ENCODE results near the gene HSD17B14.
"Not testable (repeated sequence)": the region's sequence is repeated elsewhere in the genome, so short reads cannot be mapped to it uniquely, and the experiment has no call there.

Gene HSD17B14

DNA sequence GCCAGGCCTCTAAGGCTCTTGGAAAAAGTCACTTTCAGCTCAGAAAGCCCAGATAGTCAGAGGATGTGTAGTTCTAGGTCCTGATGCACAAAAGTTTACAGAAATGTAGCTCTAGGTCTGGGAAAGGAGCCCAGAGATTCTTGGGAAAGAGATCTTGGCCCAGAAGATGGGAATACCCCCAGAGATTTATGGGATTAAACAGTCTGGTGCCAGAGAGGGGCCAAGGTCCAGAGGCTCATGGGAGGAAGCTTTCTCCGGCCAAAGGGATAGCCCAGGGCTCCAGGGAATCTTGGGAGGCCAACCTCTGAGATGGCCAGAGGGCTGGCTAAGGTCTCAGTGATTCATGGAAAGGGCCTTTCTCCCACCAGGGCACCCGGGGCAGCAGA is 40.6 kb downstream of the HSD17B14 start:
- DNase-seq, result no peak

DNA sequence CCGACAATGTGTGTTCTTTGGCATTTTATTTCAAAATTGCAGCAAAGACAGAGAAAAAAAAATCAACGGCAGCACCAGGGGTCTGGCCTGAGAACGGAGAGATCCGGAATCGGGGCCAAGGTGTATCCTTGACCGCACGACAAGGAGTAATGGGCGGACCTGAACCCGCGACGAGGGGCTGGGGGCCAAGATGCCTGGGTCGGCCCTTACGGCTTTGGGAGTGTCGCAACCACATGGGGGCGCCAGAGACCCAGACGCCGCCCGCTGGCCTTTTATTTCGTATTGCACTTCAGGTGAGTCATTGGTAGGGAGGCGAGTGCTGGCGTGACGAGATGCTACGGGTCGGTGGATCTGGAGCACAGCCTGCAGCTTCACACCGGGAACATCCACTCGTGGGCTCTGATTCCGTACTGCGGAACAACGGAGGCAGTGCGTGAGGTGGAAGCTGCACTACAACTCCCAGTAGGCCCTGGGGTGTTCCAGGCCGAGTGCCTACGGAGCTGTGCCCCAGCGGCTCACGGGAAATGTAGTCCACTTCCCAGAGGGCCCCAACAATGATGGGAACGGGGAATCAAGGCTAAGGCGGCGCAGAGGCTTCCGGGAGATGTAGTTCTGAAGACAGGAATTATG is 41.1 kb downstream of the HSD17B14 start:
- peak; percentile 85 for DNase-seq

DNA sequence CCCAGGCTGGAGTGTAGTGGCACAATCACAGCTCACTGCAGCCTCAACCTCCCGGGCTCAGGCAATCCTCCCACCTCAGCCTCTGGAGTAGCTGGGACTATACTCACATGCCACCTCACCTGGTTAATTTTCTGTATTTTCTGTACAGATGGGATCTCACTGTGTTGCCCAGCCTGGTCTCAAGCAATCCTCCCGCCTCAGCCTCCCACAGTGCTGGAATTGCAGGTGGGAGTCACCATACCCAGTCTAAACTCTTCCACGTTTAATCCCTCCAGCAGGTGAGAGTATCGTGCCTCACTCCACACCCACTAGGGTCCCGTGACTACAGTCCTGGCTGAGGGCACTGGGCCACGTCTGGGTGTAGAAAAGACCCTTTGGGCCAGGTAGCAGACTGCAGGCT is 42.0 kb downstream of the HSD17B14 start:
- no peak for DNase-seq

DNA sequence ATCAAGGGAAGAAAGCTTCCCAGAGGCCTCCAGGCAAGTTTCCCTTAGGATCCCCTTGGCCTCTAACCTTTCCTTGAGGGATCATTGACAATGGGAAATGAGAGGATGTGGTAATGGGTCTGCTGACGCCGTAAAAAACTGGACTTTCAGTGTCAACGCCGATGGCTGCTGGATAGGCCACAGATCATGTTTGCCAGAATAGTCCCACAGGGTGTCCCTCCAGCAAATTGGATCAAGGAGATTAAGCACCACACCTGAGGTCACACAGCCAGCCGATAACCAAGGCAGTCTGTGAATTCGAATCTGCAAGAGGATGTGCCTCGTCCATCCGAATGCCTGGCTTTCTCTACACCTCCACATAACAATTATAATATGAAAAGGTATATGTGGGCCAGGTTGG is 43.0 kb downstream of the HSD17B14 start:
- DNase-seq, result no peak

DNA sequence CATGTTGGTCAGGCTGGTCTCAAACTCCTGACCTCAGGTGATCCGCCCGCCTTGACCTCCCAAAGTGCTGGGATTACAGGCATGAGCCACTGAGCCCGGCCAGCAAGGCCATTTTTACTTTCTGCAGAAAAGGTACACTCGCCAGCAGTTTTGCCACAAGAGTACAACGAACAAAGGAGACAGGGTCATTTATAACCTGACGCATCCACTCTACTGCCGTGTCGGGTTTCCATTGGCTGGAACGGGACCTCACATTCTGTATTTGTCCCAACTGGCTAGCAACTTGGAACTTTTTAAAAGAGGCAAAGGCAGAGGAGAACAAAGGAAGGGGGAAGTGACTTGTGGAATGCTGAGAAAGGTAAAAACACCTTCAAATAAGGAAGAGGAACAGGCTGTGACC is 49.0 kb downstream of the HSD17B14 start:
- DNase-seq, result not testable (repeated sequence)

DNA sequence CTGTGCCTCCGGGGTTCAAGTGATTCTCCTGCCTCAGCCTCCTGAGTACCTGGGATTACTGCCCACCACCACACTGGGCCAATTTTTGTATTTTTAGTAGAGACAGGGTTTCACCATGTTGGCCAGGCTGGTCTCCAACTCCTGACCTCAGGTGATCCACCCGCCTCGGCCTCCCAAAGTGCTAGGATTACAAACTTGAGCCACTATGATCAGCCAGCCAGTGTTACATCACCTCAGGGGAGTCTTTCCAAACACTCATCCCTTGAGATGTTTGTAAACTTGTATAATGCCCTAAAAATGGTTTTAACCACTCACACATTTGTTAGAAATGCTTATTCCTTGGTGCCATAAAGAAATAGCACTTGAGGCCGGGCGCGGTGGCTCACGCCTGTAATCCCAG is 49.9 kb downstream of the HSD17B14 start:
- not testable (repeated sequence) for DNase-seq

DNA sequence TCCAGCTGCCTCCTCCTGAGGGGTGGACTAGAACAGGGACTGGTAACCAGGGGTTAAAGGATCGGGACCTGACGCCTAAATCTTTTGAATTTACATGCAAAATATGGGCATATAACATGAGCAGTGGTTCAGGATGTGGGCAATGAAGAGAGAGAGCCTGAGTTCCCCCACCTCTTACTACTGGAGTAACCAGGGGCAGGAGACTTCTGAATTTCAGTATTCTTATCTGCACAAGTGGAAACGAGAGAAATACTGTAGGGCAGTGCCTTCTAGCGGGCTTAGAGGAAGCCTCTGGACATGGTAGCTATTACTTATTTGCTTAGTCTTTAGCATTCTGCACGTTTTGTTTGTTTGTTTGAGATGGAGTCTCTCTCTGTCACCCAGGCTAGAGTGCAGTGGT is 51.8 kb downstream of the HSD17B14 start:
- no peak for DNase-seq

DNA sequence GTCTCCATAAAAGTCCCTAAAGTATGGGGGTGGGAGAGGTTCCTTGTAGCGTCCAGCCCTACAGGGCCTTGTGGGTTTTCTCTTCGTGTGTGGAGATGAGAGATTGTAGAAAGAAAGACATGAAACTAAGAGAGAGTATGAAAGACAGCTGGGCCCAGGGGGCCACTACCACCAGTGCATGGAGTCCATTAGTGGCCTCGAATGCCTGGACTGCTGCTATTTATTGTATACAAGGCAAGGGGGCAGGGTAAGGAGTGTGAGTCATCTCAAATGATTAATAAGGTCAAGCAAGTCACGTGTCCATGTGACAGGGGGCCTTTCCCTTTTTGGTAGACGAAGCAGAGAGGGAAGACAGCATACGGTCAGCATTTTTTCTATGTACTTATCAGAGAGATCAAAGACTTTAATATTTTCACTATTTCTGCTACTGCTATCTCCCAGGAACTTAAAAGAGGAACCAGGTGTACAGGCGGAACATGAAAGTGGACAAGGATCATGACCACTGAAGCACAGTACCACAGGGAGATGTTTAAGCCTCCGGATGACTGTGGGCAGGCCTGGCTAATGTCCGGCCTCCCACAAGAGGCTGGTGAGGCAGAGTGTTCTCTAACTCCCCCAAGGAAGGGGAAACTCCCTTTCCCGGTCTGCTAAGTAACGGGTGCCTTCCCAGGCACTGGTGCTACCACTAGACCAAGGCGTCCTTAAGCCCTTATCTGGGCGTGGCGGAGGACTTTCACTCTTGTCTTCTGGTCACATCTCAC is 55.5 kb downstream of the HSD17B14 start:
- no peak for DNase-seq

DNA sequence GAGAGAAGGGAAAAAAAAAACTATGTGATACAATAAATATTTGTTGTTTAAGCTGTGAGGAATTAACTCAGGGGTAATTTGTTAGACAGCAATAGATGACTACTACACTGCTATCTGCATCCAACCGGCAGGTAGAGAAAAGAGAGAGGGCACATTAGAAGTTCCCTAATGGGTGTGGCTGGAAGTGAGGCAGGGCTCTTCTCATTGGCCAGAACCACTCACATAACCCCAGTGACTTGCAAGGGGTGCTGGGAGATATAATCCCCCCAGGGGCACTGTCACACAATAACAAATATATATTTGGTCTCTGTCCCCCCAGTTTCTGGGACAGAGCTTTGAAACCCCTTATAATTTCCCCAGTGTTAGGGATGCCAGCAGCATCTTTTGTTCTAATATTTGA is 56.7 kb downstream of the HSD17B14 start:
- DNase-seq, result no peak

DNA sequence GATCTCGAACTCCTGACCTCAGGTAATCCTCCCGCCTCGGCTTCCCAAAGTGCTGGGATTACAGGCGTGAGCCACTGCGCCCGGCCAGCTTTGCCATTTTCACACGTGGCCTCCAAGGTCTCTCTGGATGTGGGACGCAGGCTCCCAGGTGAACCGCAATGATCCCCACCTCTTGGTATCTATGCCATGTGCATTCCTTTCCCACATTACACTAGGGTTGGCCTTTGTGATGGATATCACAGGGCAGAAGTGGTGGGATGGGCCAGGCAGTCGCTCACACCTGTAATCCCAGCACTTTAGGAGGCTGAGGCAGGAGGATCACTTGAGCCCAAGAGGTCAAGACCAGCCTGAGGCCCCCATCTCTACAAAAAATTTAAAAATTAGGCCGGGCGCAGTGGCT is 58.6 kb downstream of the HSD17B14 start:
- DNase-seq, result no peak

DNA sequence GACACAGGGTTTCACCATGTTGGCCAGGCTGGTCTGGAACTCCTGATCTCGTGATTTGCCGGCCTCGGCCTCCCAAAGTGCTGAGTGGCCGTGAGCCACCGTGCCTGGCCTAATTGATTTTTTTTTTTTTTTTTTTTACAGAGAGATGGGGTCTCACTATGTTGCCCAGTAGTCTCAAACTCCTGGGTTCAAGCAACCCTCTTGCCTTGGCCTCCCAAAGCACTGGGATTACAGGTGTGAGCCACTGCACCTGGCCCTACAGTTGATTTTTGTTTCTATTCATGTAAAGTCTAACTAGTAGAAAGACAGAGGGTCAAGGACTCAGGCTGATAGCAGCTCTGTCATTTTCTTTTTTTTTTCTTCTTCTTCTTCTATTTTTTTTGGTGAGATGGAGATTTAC is 59.2 kb downstream of the HSD17B14 start:
- DNase-seq, result no peak

DNA sequence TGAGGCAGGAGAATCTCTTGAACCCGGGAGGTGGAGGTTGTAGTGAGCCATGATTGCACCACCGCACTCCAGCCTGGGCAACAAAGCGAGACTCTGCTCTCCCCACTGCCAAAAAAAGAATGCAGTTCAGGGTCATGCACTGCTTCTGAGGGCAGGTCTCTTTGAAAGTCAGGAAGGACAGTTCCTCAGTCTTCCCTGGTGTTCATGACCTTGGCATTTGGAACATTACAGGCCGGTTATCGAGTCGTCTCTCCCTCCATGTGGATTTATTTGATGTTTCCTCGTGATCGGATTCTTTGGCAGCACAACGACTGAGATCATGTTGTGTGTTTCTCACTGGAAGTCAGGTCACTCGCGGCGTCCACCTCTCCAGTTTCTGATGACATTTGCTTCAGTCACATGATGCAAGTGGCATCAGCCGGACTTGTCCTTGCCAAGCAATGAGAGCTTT is 63.8 kb downstream of the HSD17B14 start:
- DNase-seq, result no peak

DNA sequence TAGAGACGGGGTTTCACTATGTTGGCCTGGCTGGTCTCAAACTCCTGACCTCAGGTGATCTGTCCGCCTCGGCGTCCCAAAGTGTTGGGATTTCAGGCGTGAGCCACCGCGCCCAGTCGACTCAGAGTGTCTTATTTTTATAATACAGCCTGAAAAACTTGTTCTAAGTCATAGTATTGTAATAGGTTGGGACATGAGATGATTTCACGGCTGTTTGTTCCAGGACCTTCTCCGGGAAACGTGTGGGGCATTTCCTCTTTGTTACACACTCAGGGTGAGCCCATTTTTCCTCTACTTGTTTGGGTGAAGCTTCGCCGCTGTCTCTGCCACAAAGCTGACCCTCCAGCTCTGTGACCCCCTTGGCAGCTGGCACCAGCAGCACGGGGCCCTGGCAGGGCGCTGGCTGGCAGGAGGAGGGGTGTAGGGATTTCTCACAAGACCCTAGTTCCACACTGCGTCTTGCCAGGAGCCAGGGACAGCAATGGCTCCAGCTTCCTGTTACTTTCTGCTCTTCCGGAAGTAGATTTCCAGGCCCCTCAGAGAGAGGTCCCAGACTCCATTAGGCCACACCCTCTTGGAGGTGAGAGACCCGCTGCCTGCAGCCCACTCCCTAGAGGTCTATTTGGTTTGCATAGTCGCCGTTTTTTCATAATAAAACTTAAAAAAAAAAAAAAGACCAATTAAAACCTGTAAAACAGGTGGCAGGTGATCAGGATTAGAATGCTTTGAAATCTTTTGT is 65.4 kb downstream of the HSD17B14 start:
- DNase-seq, result no peak

DNA sequence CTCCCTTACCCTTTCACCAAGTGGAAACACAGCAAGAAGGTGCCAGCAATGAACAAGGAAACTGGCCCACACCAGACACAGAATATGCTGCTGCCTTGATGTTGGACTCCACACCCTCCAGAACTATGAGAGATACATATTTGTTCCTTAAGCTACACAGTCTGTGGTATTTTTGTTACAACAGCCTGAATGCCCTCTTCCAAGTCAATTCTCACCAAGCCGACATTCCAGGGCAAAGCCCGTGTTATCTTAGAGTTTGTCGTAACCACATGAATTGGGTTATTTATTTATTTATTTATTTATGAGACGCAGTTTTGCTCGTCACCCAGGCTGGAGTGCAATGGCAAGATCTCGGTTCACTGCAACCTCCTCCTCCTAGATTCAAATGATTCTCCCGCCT is 66.0 kb downstream of the HSD17B14 start:
- DNase-seq, result no peak

DNA sequence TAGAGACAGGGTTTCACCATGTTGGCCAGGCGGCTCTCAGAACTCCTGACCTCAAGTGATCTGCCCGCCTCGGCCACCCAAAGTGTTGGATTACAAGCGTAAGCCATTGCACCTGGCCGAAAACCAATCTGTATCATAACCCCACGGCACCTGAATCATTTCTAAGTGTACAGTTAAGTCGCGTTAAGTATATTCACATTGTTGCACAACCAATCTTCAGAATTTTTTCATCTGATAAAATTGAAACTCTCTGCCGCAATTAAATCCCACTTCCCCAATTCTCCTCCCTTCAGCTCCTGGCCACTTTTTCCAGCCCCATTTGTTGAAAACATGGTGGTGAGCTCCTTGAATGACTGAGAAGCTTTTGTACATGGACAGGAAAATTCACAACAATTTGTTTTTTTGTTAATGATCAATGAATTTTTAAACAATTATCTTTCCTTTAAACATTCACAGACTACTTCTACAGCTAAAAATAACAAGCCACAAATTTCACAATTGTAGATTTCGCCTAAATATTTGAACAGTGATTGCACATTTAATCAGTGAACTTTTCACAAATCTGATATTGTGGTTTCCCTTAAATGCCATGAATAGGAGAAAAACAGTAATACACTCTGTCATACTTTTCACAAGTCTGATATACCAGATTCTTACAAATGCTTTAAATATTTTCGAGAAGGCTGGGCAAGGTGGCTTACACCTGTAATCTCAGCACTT is 67.1 kb downstream of the HSD17B14 start:
- DNase-seq, result no peak

DNA sequence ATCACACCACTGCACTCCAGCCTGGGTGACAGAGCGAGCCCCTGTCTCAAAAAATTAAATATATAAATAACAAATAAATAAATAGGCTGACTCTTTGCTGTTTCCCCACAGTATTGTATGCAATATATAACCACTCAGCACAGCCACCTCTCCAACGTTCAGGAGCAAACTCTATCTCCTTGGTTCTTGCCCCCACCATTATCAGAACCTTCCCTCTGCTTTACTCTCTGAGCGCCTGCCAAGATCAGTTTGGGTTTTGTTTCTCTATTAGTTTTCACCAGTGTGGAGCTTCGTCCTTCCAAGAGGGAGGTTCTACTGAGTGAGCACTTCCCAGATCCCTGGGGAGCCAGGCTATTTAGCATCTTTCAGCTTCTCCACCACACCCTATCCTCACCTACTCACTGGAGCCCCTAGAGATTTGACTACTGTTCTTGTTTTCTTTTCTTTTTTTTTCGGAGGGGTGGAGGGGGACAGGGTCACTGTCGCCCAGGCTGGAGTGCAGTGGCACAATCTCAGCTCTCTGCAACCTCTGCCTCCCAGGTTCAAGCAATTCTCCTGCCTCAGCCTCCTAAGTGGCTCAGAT is 68.0 kb downstream of the HSD17B14 start:
- not testable (repeated sequence) for DNase-seq

DNA sequence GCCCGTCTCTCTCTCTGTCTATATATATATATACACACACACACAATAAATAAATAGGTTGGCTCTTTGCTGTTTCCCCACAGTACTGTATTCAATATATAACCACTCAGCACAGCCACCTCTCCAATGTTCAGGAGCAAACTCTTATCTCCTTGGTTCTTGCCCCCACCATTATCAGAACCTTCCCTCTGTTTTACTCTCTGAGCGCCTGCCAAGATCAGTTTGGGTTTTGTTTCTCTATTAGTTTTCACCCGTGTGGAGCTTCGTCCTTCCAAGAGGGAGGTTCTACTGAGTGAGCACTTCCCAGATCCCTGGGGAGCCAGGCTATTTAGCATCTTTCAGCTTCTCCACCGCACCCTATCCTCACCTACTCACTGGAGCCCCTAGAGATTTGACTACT is 70.5 kb downstream of the HSD17B14 start:
- DNase-seq, result not testable (repeated sequence)

Measured in activated CD4-positive, CD25-positive, alpha-beta regulatory T cell treated with anti-CD3 and anti-CD28 coated beads, Interleukin-2, amount 50 U/mL, for 72 hours (primary cell).